Liver (tissue), 9 donors: ENCODE measurements around the gene TNS1. TPM values are rescaled to one million over a fixed set of nuclear protein-coding genes. Genes with fewer than 3 reads are reported as not detected.

Experiments
- DNase-seq: peaks from one replicate; pipeline ENCODE4 v3.0.0-alpha.2; 2017; ENCODE audit warnings: low spot score
- H3K27ac ChIP-seq, 2 donors: one replicate each; pipeline ENCODE4 v1.7.0; 2013; ENCODE audit warnings: inconsistent platforms in 2 of 2, low read length in 2 of 2, control low read depth in 1 of 2, low read depth in 1 of 2, mild to moderate bottlenecking in 1 of 2
- H3K27me3 ChIP-seq, 4 donors: one replicate each; pipeline versions ENCODE4 v1.6.1 to v1.7.0; 2013; ENCODE audit warnings: low read length in 3 of 4, inconsistent platforms in 1 of 4, mild to moderate bottlenecking in 1 of 4, moderate library complexity in 1 of 4; ENCODE audit not compliant: control insufficient read depth in 4 of 4, insufficient read depth in 4 of 4
- H3K36me3 ChIP-seq, 4 donors: one replicate each; pipeline versions ENCODE4 v1.6.1 to v1.7.0; 2013; ENCODE audit warnings: low read length in 3 of 4, mild to moderate bottlenecking in 3 of 4, low read depth in 1 of 4, moderate library complexity in 1 of 4; ENCODE audit not compliant: control insufficient read depth in 4 of 4, insufficient read depth in 3 of 4
- H3K4me1 ChIP-seq, 4 donors: one replicate each; pipeline versions ENCODE4 v1.6.1 to v1.7.0; 2013; ENCODE audit warnings: low read length in 3 of 4, mild to moderate bottlenecking in 3 of 4, moderate library complexity in 1 of 4; ENCODE audit not compliant: control insufficient read depth in 4 of 4, insufficient read depth in 4 of 4
- H3K4me3 ChIP-seq, 3 donors: one replicate each; pipeline versions ENCODE4 v1.6.1 to v1.7.0; 2013; ENCODE audit warnings: low read length in 3 of 3, control low read depth in 1 of 3, low read depth in 1 of 3, mild to moderate bottlenecking in 1 of 3
- H3K9ac ChIP-seq, 2 donors: one replicate each; pipeline ENCODE4 v1.7.0; 2013; ENCODE audit warnings: low read length in 2 of 2, mild to moderate bottlenecking in 2 of 2, moderate library complexity in 2 of 2, control low read depth in 1 of 2, low read depth in 1 of 2
- H3K9me3 ChIP-seq, 4 donors: one replicate each; pipeline versions ENCODE4 v1.6.1 to v1.7.0; 2013; ENCODE audit warnings: low read length in 3 of 4; ENCODE audit not compliant: control insufficient read depth in 4 of 4
- EGR1 ChIP-seq, 2 donors: IDR thresholded peaks; 2 replicates each; pipeline ENCODE4 v1.6.1; 2016 to 2018; ENCODE audit warnings: antibody characterized with exemption in 2 of 2, low read depth in 2 of 2
- FOXA1 ChIP-seq: IDR thresholded peaks from 2 replicates; pipeline ENCODE4 v1.6.1; 2016; ENCODE audit warnings: antibody characterized with exemption
- FOXA2 ChIP-seq: IDR thresholded peaks from 2 replicates; pipeline ENCODE4 v1.6.1; 2016; ENCODE audit warnings: antibody characterized with exemption
- GABPA ChIP-seq, 2 donors: IDR thresholded peaks in 1 of 2; conservative IDR thresholded peaks in 1 of 2; 2 replicates each; pipeline ENCODE4 v1.6.1; 2016; ENCODE audit warnings: antibody characterized with exemption in 2 of 2, mild to moderate bottlenecking in 1 of 2, moderate library complexity in 1 of 2
- HNF4A ChIP-seq, 2 donors: conservative IDR thresholded peaks; 2 replicates each; pipeline ENCODE4 v1.6.1; 2016; ENCODE audit warnings: antibody characterized with exemption in 2 of 2, mild to moderate bottlenecking in 2 of 2
- HNF4G ChIP-seq: IDR thresholded peaks from 2 replicates; pipeline ENCODE4 v1.6.1; 2016; ENCODE audit warnings: antibody characterized with exemption
- JUND ChIP-seq, 2 donors: IDR thresholded peaks; 2 replicates each; pipeline ENCODE4 v1.6.1; 2016; ENCODE audit warnings: antibody characterized with exemption in 2 of 2
- NR2F2 ChIP-seq: IDR thresholded peaks from 2 replicates; pipeline ENCODE4 v1.6.1; 2016; ENCODE audit warnings: antibody characterized with exemption
- RAD21 ChIP-seq, 2 donors: IDR thresholded peaks; 2 replicates each; pipeline ENCODE4 v1.6.1; 2016; ENCODE audit warnings: antibody characterized with exemption in 2 of 2, mild to moderate bottlenecking in 2 of 2
- RXRA ChIP-seq, 2 donors: IDR thresholded peaks; 2 replicates each; pipeline ENCODE4 v1.6.1; 2017 to 2018; ENCODE audit warnings: antibody characterized with exemption in 2 of 2, mild to moderate bottlenecking in 1 of 2
- SP1 ChIP-seq: IDR thresholded peaks from 2 replicates; pipeline ENCODE4 v1.6.1; 2018; ENCODE audit warnings: antibody characterized with exemption, mild to moderate bottlenecking
- TAF1 ChIP-seq: conservative IDR thresholded peaks from 2 replicates; pipeline ENCODE4 v1.6.1; 2016; ENCODE audit warnings: antibody characterized with exemption, mild to moderate bottlenecking
- YY1 ChIP-seq: IDR thresholded peaks from 2 replicates; pipeline ENCODE4 v1.6.1; 2016; ENCODE audit warnings: antibody characterized with exemption, mild to moderate bottlenecking
- WGBS: extraction: QIAGEN DNeasy Blood & Tissue Kit; methylation state at CpG from one replicate; pipeline ENCODE4 v1.1.7; 2013; 5-methylcytosine and 5-hydroxymethylcytosine counted together
- polyA plus RNA-seq, 2 donors: library from polyadenylated mRNA; stranded (reverse) in 1 of 2; unstranded in 1 of 2; fragments of 200-250 nt in 1 of 2; fragments of >200 nt in 1 of 2; fragmentation: Nextera tagmentation in 1 of 2; extraction: Ambion mirVana in 1 of 2; gene quantifications; one replicate each; pipeline versions ENCODE4 v1.2.1 to v1.2.3, GENCODE V29; 2013 to 2015
- total RNA-seq, 2 donors: library from RNA; depleted of rRNA; stranded (reverse); fragments of >200 nt; gene quantifications; one replicate each; pipeline ENCODE4 v1.2.3, GENCODE V29; 2014
- TF ChIP-seq, protein P1 (sequence below): IDR thresholded peaks from 2 replicates; pipeline ENCODE4 v1.6.1; 2016; ENCODE audit warnings: antibody characterized with exemption
- TF ChIP-seq, protein P2 (sequence below): IDR thresholded peaks from 2 replicates; pipeline ENCODE4 v1.6.1; 2016; ENCODE audit warnings: antibody characterized with exemption, mild to moderate bottlenecking
- TF ChIP-seq, protein P3 (sequence below): IDR thresholded peaks from 2 replicates; pipeline ENCODE4 v1.6.1; 2016; ENCODE audit warnings: antibody characterized with exemption
- TF ChIP-seq, protein P4 (sequence below): fragments of 150-350 bp; IDR thresholded peaks from 2 replicates; pipeline ENCODE4 v1.5.1; 2017; ENCODE audit warnings: improper control_type of control experiment, low read depth, low read length; ENCODE audit not compliant: missing input control
- TF ChIP-seq, protein P5 (sequence below): IDR thresholded peaks from 2 replicates; pipeline ENCODE4 v1.6.1; 2016; ENCODE audit warnings: antibody characterized with exemption
- donor health status: healthy.
- donor health status: healthy.
- donor health status: healthy.
- donor health status: healthy.
- donor health status: healthy.

Gene TNS1
- total and polyA plus RNA-seq, 4 donors = 16.3 to 128 (median 57.3) TPM

DNA sequence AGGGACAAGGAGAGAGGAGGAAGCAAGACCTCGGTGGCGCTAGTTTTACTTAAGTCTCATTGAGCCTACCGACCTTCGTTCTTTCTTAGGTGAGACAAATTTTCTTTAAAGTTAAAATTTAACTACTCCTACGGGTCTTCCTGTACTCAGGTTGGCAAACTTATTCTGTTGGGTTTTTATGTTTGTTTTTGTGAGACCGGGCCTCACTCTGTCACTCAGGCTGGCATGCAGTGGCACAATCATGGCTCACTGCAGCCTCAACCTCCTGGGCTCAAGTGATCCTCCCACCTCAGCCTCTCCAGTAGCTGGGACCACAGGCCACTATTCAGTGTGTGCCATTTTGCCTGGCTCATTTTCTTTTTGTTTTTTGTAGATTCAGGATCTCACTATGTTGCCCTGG, 189.0 kb downstream of the TNS1 start:
- Histone ChIP-seq H3K4me1 (peaks cover 0 to 42% (median 36%) of the 10 kb centered on the region in 4 donors), H3K27me3 (no peaks in the 10 kb centered on the region), H3K9me3 (no peaks in the 10 kb centered on the region), H3K27ac (no peak overlapping the region), H3K9ac (no peak overlapping the region), H3K36me3 (peaks cover 22 to 90% (median 70%) of the 10 kb centered on the region in 4 donors), H3K4me3 (no peak overlapping the region)
- 41% methylated on average over 6 of the region's 6 CpGs for WGBS
- TF ChIP-seq SP1 (no peak), RAD21 (IDR thresholded peaks at IDR 0.05) (no peak), JUND (IDR thresholded peaks at IDR 0.05) (no peak), RXRA (IDR thresholded peaks at IDR 0.05) (no peak), YY1 (no peak), GABPA (IDR thresholded peaks at IDR 0.05 in 1 of 2, conservative IDR thresholded peaks at IDR 0.05 in 1 of 2) (no peak), EGR1 (IDR thresholded peaks at IDR 0.05; ENCODE audit: low read depth in 2 of 2) (no peak), HNF4G (no peak)
- TF ChIP-seq, protein P1, sequence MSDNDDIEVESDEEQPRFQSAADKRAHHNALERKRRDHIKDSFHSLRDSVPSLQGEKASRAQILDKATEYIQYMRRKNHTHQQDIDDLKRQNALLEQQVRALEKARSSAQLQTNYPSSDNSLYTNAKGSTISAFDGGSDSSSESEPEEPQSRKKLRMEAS = no peak
- TF ChIP-seq, protein P2, sequence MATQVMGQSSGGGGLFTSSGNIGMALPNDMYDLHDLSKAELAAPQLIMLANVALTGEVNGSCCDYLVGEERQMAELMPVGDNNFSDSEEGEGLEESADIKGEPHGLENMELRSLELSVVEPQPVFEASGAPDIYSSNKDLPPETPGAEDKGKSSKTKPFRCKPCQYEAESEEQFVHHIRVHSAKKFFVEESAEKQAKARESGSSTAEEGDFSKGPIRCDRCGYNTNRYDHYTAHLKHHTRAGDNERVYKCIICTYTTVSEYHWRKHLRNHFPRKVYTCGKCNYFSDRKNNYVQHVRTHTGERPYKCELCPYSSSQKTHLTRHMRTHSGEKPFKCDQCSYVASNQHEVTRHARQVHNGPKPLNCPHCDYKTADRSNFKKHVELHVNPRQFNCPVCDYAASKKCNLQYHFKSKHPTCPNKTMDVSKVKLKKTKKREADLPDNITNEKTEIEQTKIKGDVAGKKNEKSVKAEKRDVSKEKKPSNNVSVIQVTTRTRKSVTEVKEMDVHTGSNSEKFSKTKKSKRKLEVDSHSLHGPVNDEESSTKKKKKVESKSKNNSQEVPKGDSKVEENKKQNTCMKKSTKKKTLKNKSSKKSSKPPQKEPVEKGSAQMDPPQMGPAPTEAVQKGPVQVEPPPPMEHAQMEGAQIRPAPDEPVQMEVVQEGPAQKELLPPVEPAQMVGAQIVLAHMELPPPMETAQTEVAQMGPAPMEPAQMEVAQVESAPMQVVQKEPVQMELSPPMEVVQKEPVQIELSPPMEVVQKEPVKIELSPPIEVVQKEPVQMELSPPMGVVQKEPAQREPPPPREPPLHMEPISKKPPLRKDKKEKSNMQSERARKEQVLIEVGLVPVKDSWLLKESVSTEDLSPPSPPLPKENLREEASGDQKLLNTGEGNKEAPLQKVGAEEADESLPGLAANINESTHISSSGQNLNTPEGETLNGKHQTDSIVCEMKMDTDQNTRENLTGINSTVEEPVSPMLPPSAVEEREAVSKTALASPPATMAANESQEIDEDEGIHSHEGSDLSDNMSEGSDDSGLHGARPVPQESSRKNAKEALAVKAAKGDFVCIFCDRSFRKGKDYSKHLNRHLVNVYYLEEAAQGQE = no peak
- TF ChIP-seq, protein P3, sequence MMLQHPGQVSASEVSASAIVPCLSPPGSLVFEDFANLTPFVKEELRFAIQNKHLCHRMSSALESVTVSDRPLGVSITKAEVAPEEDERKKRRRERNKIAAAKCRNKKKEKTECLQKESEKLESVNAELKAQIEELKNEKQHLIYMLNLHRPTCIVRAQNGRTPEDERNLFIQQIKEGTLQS = no peak
- DNase-seq = no peak

DNA sequence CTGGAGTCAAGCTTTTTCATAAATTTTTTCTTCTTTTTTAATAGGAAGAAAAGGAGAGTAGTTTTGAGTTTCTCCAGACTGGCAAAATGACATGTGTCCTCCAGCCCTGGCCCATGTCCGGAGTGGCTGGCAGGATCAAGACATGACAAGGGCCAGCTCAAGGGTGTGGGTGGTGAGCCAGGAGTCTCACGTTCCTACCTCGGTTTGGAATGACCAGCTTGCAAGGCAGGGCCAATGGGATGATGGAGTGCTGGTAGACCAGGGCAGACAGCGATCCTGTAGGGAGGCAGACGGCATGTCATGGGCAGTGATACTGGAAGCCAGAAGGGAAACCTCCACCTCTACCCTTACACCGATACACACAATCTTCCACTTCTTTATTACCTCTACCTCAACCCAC, 190.6 kb downstream of the TNS1 start:
- peaks cover 0 to 40% (median 31%) of the 10 kb centered on the region in 4 donors for H3K4me1 ChIP-seq
- H3K4me3 ChIP-seq = no peak overlapping the region
- DNase-seq = no peak
- H3K36me3 ChIP-seq = peaks cover 32 to 88% (median 70%) of the 10 kb centered on the region in 4 donors
- TF ChIP-seq, protein P4, sequence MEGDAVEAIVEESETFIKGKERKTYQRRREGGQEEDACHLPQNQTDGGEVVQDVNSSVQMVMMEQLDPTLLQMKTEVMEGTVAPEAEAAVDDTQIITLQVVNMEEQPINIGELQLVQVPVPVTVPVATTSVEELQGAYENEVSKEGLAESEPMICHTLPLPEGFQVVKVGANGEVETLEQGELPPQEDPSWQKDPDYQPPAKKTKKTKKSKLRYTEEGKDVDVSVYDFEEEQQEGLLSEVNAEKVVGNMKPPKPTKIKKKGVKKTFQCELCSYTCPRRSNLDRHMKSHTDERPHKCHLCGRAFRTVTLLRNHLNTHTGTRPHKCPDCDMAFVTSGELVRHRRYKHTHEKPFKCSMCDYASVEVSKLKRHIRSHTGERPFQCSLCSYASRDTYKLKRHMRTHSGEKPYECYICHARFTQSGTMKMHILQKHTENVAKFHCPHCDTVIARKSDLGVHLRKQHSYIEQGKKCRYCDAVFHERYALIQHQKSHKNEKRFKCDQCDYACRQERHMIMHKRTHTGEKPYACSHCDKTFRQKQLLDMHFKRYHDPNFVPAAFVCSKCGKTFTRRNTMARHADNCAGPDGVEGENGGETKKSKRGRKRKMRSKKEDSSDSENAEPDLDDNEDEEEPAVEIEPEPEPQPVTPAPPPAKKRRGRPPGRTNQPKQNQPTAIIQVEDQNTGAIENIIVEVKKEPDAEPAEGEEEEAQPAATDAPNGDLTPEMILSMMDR = no peak
- no peak for TF ChIP-seq TAF1
- no peak for TF ChIP-seq HNF4A (conservative IDR thresholded peaks at IDR 0.05)
- TF ChIP-seq, protein P5, sequence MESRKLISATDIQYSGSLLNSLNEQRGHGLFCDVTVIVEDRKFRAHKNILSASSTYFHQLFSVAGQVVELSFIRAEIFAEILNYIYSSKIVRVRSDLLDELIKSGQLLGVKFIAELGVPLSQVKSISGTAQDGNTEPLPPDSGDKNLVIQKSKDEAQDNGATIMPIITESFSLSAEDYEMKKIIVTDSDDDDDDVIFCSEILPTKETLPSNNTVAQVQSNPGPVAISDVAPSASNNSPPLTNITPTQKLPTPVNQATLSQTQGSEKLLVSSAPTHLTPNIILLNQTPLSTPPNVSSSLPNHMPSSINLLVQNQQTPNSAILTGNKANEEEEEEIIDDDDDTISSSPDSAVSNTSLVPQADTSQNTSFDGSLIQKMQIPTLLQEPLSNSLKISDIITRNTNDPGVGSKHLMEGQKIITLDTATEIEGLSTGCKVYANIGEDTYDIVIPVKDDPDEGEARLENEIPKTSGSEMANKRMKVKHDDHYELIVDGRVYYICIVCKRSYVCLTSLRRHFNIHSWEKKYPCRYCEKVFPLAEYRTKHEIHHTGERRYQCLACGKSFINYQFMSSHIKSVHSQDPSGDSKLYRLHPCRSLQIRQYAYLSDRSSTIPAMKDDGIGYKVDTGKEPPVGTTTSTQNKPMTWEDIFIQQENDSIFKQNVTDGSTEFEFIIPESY = no peak
- TF ChIP-seq RAD21 (IDR thresholded peaks at IDR 0.05) = no peak
- no peak for TF ChIP-seq RXRA (IDR thresholded peaks at IDR 0.05)
- TF ChIP-seq, protein P3 = no peak
- TF ChIP-seq, protein P1 = no peak
- no peak for TF ChIP-seq YY1
- no peak for TF ChIP-seq SP1
- no peak for TF ChIP-seq HNF4G
- no peak for TF ChIP-seq NR2F2
- no peak for TF ChIP-seq FOXA2
- no peak for TF ChIP-seq FOXA1
- no peak for TF ChIP-seq EGR1 (IDR thresholded peaks at IDR 0.05; ENCODE audit: low read depth in 2 of 2)
- TF ChIP-seq JUND (IDR thresholded peaks at IDR 0.05) = no peak
- no peak overlapping the region for H3K27ac ChIP-seq
- no peaks in the 10 kb centered on the region for H3K27me3 ChIP-seq
- 90% methylated on average over 6 of the region's 6 CpGs for WGBS
- H3K9me3 ChIP-seq = no peaks in the 10 kb centered on the region
- no peak overlapping the region for H3K9ac ChIP-seq
